GM11168 (cell line): ENCODE data around the gene PTPRD.
"Not testable (repeated sequence)": the region's sequence is repeated elsewhere in the genome, so short reads cannot be mapped to it uniquely, and the experiment has no call there.

Source experiments
- in situ Hi-C: fragments of 300-500 bp; cut with MboI; formaldehyde crosslinking; loops from one replicate; pipeline ENCODE4 v1.12.0; 2022; ENCODE audit warnings: low sequenced_read_pairs; ENCODE audit not compliant: unreplicated experiment

PTPRD gene

GRCh38 chr9:9426454-9426853, 1186.3 kb downstream of the PTPRD start:
- in situ Hi-C loops = not testable (repeated sequence)

- in situ Hi-C loops = no loop called here
These were observed 1200.6 kb downstream of the PTPRD start for GRCh38 chr9:9412241-9412640.

GRCh38 chr9:9410736-9411135, 1202.1 kb downstream of the PTPRD start:
- in situ Hi-C loops = no loop called here

- in situ Hi-C loops = no loop called here
These were observed 1212.8 kb downstream of the PTPRD start for GRCh38 chr9:9399982-9400381.

GRCh38 chr9:9396518-9396917, 1216.3 kb downstream of the PTPRD start:
- in situ Hi-C loops = no loop called here

- in situ Hi-C loops = no loop called here
These were observed 1217.3 kb downstream of the PTPRD start for GRCh38 chr9:9395539-9395938.

- in situ Hi-C loops = no loop called here
These were observed 1220.0 kb downstream of the PTPRD start for GRCh38 chr9:9392755-9393154.

- in situ Hi-C loops = no loop called here
These were observed 1222.9 kb downstream of the PTPRD start for GRCh38 chr9:9389904-9390303.

GRCh38 chr9:9387511-9388115, 1225.2 kb downstream of the PTPRD start:
- in situ Hi-C loops = no loop called here

GRCh38 chr9:9362332-9362731, 1250.5 kb downstream of the PTPRD start:
- in situ Hi-C loops = no loop called here

- in situ Hi-C loops = no loop called here
These were observed 1259.8 kb downstream of the PTPRD start for GRCh38 chr9:9352877-9353481.

- in situ Hi-C loops = no loop called here
These were observed 1271.6 kb downstream of the PTPRD start for GRCh38 chr9:9341203-9341602.

GRCh38 chr9:9337129-9337528, 1275.7 kb downstream of the PTPRD start:
- in situ Hi-C loops = no loop called here

GRCh38 chr9:9326749-9327148, 1286.1 kb downstream of the PTPRD start:
- in situ Hi-C loops = no loop called here

- in situ Hi-C loops = no loop called here
These were observed 1293.8 kb downstream of the PTPRD start for GRCh38 chr9:9319007-9319406.

GRCh38 chr9:9310743-9311142, 1302.1 kb downstream of the PTPRD start:
- in situ Hi-C loops = not testable (repeated sequence)

GRCh38 chr9:9305600-9305999, 1307.2 kb downstream of the PTPRD start:
- in situ Hi-C loops = no loop called here

GRCh38 chr9:9299134-9299533, 1313.7 kb downstream of the PTPRD start:
- in situ Hi-C loops = no loop called here

GRCh38 chr9:9286001-9286400, 1326.8 kb downstream of the PTPRD start:
- in situ Hi-C loops = no loop called here

GRCh38 chr9:9284201-9284600, 1328.6 kb downstream of the PTPRD start:
- in situ Hi-C loops = no loop called here

- in situ Hi-C loops = no loop called here
These were observed 1329.4 kb downstream of the PTPRD start for GRCh38 chr9:9283159-9283986.
